NB4 (cell line): ENCODE data around the gene CMSS1.
"Not testable (repeated sequence)": the region's sequence is repeated elsewhere in the genome, so short reads cannot be mapped to it uniquely, and the experiment has no call there.

Experiments used
- POLR2A ChIP-seq: IDR thresholded peaks from 2 replicates; pipeline ENCODE4 v1.6.1; 2011; ENCODE audit warnings: mild to moderate bottlenecking; ENCODE audit not compliant: insufficient read length; ENCODE audit errors: extremely low read depth
- TF ChIP-seq, protein P1 (sequence below): IDR thresholded peaks from one replicate; pipeline ENCODE4 v1.5.1; 2012; ENCODE audit warnings: low read depth, low read length

GRCh38 chr3:100051513-100051912 is 233.9 kb downstream of the CMSS1 start:
- TF ChIP-seq, protein P1, sequence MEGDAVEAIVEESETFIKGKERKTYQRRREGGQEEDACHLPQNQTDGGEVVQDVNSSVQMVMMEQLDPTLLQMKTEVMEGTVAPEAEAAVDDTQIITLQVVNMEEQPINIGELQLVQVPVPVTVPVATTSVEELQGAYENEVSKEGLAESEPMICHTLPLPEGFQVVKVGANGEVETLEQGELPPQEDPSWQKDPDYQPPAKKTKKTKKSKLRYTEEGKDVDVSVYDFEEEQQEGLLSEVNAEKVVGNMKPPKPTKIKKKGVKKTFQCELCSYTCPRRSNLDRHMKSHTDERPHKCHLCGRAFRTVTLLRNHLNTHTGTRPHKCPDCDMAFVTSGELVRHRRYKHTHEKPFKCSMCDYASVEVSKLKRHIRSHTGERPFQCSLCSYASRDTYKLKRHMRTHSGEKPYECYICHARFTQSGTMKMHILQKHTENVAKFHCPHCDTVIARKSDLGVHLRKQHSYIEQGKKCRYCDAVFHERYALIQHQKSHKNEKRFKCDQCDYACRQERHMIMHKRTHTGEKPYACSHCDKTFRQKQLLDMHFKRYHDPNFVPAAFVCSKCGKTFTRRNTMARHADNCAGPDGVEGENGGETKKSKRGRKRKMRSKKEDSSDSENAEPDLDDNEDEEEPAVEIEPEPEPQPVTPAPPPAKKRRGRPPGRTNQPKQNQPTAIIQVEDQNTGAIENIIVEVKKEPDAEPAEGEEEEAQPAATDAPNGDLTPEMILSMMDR = not testable (repeated sequence)
- not testable (repeated sequence) for TF ChIP-seq POLR2A
